Skeletal muscle cell (primary cell): ENCODE results near the gene CHSY3.
A peak's percentile ranks its signal among the peaks of the same experiment; 100 is the strongest.

Experiments used
- DNase-seq: peaks from one replicate; pipeline ENCODE4 v3.0.0-alpha.2; 2010; ENCODE audit warnings: low read depth
- H3K4me3 ChIP-seq: 2 replicates; pipeline ENCODE4 v1.5.1; 2011; ENCODE audit warnings: low read depth, mild to moderate bottlenecking, control low read depth, low read length, moderate library complexity

The CHSY3 gene

DNA sequence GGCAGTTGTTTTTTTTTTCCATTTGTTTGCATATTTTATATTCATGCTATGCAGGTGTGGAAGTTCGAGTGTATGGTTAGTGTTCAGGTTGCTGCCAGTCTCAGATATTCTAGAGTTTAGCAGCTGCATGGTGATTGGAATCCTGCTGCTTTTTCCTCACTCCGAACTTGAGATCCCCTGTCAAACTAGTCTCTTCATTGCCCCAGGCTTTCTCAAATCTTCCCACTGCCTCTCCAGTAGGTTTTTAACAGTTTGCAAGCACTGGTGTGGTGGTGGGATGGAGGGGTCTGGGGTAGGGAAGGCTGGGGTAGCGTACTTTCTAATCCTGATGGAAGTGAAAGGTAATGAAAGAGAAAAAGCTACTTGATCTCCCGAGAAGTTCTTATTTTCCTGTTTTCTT lies 112.9 kb downstream of the CHSY3 start:
- no peak overlapping the region for H3K4me3 ChIP-seq
- DNase-seq: no peak

DNA sequence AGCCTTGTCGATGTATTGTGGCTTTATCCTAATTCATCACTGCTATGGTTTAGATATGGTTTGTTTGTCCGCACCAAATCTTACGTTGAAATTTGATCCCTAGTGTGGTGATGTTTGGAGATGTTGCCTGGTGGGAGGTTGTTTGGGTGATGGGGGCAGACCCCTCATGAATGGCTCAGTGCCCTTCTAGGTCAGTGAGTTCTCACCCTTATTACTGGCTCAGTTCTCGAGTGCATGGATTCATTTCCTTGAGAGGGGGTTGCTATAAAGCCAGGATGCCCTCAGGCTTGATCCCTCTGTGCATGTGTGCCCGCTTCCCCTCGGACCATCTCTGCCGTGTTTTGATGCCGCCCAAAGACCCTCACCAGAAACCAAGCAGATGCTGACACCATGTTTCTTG lies 114.4 kb downstream of the CHSY3 start:
- no peak overlapping the region for H3K4me3 ChIP-seq
- DNase-seq: no peak

DNA sequence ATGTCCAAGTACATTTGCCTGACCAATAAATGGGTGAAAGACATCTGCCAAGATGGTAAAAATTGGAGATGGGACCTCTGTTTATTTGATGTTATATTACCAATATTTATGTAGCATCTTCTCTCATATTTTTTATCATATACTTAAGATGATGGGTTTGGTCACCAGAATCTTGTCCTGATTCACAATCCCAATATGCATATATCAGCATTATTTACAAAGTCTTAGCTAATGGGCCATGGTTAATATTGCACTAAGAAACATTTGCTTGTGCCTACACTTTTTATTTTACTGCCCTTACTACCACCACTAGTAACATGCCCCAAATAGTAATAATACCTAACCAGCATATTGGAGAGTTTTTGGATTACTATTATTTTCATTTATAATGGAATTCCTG lies 116.7 kb downstream of the CHSY3 start:
- no peak for DNase-seq
- H3K4me3 ChIP-seq: no peak overlapping the region

DNA sequence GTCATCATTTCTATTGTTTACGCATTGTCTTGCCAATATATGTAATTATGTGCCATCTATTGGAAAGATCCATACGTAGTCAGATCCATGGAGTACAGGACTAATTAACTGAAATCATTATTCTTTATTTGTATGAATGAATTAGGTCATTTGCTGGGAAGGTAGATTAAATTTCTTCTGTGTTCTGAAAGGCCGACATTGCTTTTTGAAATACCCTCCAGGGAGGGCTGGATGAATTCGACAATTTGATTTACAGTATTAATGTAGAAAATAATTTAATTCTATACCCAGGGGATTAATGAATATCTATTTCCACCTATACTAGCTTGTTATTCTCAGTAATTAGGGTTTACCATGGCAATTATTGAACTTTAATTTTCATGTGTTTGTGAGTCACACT lies 117.6 kb downstream of the CHSY3 start:
- no peak overlapping the region for H3K4me3 ChIP-seq
- DNase-seq: no peak

DNA sequence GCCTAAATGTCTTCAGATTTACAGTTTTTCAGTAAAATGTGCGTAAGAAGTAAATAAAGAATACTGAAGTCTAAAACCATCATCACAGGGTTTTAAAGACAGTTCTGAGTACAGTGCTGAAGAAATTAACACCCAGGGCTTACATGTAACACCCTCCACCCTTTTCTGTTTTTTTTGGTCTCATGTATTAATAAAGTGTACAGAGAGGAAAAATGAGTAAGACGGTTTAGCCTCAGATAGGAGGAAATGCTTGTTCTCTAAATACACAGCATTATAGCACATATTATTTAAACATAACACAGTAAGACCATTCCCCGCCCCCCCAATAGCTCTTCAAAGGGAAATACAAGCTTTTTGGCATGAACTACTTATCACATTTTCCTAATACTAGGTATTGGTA lies 119.3 kb downstream of the CHSY3 start:
- DNase-seq: no peak

DNA sequence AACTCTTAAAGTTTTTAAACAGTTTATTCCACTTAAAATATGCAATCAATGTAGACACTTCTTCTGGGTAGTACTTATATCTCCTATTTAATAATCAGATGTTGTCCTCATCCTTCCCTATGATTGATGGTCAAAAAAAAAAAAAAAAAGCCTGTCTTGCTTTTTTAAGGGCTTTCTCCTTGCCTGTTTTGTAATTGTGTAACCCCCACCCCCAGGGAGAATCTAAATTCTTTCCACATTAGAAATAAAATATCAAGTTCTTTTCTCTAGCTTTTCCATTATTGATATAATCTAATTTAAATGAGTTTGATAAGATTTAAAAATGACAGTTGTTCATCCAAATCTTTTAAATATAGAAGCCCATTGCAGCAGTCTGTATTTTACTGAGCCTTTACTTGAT lies 119.7 kb downstream of the CHSY3 start:
- DNase-seq: no peak

More for the DNA sequence above, 119.3 kb downstream of the CHSY3 start:
- no peak overlapping the region for H3K4me3 ChIP-seq

DNA sequence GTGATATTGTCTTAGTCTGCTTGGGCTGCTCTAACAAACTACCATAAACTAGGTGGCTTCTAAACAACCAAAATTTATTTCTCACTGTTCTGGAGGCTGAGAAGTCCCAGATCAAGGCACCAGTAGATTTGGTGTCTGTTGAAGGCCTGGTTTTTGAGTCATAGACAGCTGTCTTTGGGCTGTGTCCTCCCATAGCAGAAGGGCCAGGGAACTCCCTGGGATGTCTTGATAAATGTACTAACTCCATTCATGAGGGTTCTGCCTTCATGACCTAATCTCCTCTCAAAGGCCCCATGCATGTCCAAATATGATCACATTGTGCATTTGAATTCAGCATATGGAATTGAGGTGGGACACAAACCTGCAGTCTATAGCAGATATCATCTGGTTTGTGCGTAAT lies 121.2 kb downstream of the CHSY3 start:
- H3K4me3 ChIP-seq: no peak overlapping the region
- no peak for DNase-seq

More for the DNA sequence above, 119.7 kb downstream of the CHSY3 start:
- H3K4me3 ChIP-seq: no peak overlapping the region

DNA sequence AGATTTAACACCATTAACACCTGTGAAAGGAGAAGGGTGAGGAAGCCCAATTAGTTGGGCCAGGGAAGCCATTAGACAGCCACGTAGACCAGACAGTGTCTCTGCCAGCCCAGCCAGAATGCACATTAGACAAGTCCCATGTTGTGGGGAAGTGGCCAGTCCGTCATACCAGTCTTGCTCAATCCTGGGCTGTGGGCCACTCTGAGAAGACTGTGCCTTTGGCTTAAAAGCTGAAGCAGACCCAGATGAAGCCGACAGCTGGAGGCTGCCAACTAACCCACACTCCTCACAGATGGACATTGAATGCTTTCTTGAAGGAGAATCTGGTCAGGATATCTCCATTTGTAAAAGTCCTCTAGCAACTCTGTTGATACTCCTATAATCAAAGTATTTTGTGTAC lies 128.5 kb downstream of the CHSY3 start:
- DNase-seq: no peak
- no peak overlapping the region for H3K4me3 ChIP-seq

DNA sequence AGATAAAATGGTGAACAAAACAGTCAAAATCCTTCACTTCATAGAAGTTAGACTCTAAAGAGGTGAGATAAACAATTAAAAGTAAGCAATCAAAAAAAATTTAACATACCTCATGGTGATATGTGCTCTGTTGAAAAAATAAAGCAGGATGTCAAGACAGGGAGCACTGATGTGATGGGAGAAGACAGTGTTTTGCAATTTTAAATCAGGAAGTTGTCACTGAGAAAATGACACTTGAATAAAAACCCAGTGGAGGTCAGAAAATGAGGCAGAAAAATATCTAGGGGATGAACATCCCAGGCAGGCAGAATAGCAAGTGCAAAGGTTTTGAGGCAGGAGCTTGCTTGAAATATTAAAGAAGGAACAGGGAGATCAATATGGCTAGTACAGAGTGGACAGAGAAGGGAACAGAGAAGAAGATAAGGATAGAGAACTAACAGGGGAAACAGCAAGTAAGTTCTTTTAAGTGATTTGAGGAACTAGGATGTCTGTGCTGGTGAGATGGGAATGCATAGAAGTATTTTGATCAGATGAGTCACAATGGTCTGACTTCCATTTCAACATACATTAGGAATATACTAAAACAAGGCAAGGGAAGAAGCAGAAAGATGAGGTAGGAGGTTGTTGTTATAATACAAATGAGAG lies 130.4 kb downstream of the CHSY3 start:
- peak; percentile 51 for DNase-seq
- H3K4me3 ChIP-seq: no peak overlapping the region

DNA sequence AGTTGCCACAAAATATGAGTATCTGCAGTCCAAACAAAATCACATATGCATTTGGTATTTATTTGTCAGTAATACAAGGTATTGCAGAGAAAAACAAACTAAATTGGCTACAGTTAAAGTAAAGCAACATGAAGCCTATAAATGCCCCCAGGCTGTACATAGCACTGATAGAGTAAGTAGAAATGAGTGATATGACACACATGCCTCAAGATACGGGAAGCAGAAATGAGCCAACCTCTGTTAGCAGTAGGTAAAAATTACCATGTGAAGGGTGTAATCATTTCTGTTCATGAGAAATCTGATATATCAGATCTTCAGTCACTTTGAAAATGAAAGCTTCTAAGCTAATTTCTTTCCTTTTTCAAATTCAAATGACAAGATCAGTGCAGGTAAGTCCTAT lies 131.1 kb downstream of the CHSY3 start:
- H3K4me3 ChIP-seq: no peak overlapping the region
- DNase-seq: no peak

DNA sequence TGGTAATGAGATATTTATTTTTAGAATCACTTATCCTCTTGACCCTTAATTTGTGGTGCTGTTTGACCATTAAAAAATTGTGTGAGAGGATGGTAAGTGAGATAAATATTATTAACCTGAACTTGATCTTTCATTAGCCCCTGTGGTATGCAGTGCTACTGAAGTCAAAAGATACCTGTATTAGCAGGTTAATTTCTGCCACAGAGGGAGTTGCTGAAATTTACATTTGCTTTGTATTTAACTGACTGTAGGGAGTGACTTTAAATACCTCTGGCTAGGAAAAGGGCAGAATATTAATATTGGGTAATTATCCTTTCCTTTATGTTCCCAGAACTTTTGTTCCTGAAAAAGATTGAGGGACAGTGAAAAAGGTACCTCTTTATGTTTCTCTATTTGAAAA lies 133.6 kb downstream of the CHSY3 start:
- no peak for DNase-seq
- no peak overlapping the region for H3K4me3 ChIP-seq

DNA sequence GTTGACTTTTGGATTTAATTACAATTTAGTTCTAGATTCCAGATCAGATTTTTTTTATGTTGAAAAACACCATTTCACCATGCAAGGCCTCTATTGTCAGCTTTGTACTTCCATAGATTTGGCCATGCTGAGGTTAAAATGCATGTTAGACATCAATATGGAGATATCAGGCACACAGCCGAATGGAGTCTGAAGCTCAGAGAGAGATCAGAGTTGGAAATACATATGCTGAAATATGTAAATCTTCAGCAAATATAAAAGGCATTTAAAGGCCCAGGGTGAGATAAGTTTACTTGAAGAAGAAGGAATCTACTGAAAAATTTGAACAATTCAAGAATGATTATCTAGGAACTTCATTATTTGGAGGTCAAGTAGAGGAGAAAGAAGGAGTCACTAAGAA lies 139.6 kb downstream of the CHSY3 start:
- DNase-seq: no peak
- no peak overlapping the region for H3K4me3 ChIP-seq

DNA sequence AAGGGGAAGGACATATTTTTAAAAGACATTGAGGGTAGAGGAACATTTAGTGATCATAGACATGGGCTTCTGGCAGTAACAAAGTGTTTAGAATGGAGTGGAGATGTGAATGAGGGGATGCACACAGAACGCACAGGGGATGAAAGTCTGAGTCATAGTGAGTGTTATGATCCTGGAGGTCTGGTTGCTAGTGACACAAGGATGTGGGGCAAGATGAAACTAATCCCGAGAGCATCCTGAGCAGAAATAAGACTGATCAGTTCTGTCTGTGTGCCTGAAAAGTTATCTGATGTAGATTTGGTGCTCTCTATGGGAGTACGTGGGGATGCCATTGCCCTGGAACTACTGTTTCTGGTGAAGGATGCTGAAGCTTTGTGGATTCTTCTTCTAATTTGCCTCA lies 141.1 kb downstream of the CHSY3 start:
- DNase-seq: peak; percentile 46
- H3K4me3 ChIP-seq: no peak overlapping the region

DNA sequence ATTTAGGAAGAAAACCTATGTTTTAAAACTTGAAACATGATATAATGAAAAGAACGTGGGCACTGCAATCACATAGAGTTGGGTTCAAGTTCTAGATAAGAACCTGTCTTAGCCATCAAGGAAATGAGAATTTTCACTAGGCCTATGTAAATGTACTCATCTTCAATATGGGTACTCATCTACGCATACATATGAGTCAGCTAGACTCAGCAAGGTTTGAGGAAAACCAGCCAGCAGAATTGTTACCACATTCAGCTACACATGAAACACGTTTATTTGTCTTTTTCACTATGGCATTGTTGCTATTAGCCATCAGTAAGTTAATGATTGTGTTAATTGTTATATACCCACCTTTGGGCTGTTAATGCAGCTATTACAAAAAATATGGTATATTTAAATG lies 146.3 kb downstream of the CHSY3 start:
- DNase-seq: no peak
- no peak overlapping the region for H3K4me3 ChIP-seq

DNA sequence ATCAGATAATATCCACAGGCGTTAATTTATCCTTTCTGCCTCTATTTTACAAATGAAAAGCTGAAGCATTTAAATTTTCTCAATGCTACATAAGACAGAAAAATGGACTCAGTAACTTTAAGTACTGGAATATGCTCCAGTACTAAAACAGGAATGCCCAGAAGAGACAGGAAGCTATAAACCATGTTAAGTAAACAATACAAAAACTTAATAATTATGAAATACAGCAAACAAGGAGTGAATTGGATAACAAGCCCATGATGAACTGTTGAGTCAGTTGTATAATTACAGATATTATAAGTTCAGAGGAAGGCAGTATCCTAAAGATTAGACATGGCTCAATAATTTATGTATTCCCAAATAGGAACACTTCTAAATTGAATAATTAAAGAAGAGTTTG lies 148.5 kb downstream of the CHSY3 start:
- no peak for DNase-seq
- H3K4me3 ChIP-seq: no peak overlapping the region

DNA sequence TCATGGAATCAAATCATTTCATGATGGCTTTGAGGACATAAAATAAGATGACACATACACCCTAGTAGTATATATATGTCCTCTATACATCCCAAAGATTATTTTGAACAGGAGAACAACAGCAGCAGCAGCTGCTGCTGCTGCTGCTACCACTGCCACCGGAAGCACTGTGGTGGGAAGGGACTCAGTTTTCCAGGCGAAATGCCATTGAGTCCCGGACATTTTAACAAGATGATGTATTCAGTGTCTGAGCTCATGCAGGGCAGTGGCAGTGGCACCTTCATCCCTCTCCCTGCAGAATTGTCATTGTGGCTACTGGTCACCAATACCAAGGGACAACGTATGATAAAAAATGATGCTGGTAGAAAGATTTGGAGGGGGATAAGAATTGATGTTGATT lies 151.3 kb downstream of the CHSY3 start:
- no peak overlapping the region for H3K4me3 ChIP-seq
- DNase-seq: no peak

DNA sequence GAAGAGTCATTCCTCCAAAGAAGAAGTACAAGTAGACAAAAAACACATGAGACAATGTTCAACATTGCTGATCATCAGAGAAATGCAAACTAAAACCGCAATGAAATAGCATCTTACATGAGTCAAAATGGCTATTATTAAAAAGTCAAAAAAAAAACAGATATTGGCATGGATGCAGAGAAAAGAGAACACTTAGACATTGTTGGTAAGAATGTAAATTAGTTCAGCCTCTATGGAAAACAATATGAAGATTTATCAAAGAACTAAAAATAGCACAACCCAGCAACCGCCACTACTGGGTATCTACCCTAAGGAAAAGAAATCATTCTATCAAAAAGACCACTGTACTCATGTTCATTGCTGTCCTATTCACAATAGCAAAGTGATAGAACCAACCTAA lies 157.5 kb downstream of the CHSY3 start:
- no peak overlapping the region for H3K4me3 ChIP-seq
- DNase-seq: no peak

DNA sequence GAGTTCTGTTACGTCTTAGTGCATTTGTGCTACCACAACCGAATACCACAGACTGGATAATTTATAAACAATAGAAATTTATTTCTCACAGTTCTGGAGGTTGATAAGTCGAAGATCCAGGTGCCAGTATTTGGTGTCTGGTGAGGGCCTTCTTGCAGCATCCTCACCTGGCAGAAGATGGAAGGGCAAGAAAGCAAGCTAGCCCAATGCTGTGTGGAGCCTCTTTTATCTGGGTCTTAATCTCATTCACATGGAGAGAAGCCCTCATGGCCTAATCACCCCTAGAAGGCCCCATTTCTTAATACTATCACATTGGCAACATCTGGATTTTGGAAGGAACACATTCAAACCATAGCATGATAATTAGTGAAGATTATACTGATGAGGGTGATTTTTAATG lies 159.3 kb downstream of the CHSY3 start:
- no peak for DNase-seq
- H3K4me3 ChIP-seq: no peak overlapping the region

DNA sequence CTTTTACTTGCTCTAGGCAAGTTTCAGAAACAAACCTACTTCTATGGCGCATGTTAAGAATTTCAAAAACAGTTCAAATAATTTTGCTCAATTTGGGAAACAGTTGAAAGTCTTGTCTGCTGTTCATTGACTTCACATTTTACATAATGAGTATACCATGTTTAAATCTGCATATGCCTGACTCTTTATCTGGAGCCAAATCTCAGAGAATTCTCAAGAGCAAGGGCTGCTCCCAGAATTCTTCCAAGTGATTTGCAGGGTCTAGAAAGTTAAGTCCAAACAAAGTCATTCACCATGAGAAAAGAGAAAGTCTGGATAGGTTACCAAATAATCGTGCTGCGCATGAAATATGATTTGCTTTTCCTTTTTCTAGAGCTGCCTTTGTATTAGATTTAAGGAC lies 160.2 kb downstream of the CHSY3 start:
- DNase-seq: no peak
- H3K4me3 ChIP-seq: no peak overlapping the region

DNA sequence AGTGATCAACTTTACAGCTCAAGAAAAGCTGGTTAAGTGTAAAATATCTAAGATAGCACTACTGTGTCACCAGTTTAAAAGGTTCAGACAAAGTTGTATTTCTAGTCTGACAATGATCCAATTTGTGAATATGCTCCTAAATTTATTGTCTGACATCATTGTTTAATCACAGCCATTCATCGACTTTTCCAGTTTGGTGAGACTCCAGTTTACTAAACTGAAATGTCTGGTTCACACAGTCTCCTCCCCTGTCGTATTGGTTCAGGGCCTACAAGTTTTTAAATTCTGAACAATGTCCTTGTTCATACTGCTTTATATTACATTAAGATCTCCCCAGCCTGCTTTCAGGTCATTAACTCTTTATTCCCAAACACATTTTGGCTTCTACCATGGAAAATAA lies 161.4 kb downstream of the CHSY3 start:
- DNase-seq: no peak
- no peak overlapping the region for H3K4me3 ChIP-seq

DNA sequence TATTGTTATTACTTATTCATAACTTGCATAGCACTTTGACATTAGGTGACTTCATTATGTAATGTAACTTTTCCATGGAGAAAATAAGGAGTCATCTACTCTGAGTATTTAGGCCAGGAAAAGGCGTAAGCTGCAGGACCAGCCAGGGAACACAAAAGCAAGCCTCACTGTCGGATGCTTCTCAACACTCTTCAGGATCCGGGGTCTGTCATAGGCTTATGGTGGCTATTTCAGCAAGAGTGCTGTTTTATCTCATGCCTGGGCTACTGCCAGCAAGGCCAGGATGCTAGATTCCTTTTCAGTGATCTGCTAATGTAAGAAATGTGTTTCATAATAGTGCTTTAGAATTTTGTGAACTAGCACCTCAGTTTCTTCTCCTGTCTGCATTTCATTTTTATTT lies 162.4 kb downstream of the CHSY3 start:
- H3K4me3 ChIP-seq: no peak overlapping the region
- peak; percentile 30 for DNase-seq

DNA sequence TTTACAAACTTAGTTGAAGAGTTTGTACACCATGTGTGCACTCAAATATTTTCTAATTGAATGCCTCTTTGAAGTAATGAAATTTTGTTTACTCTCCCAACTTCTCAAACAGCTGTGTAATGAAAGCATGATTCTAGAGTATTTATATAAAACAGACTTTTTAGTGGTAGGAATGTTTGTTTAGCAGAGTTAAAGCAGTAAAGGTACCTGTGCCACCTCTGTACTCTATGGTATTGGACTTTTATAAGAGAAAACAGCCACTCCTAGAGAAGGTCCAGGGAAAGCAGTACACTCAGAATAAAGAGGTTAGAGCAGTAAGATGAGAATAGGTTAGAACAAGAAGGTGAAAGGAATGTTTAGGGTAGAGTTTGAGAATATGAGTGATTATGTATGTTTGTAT lies 163.1 kb downstream of the CHSY3 start:
- no peak for DNase-seq
- H3K4me3 ChIP-seq: no peak overlapping the region
